Umbilical cord (tissue), 2 donors: ENCODE data around the gene SMARCC2. TPM values are rescaled to one million over a fixed set of nuclear protein-coding genes. Genes with fewer than 3 reads are reported as not detected.

ENCODE experiments used
- DNase-seq: peaks from one replicate; pipeline ENCODE4 v3.0.0-alpha.2; 2015; ENCODE audit warnings: low spot score
- total RNA-seq: library from RNA; depleted of rRNA; stranded (reverse); fragments of >200 nt; gene quantifications from one replicate; pipeline ENCODE4 v1.2.3, GENCODE V29; 2014; ENCODE audit warnings: low replicate concordance; ENCODE audit not compliant: insufficient read depth

SMARCC2 gene
- total RNA-seq, 1 donor from 2014 or later: 37.6 TPM

GRCh38 chr12:56212361-56212760, 23.1 kb upstream of the SMARCC2 start:
- DNase-seq: no peak

- no peak for DNase-seq
These were observed 18.7 kb upstream of the SMARCC2 start for GRCh38 chr12:56208006-56208405.

GRCh38 chr12:56206452-56207166, 17.3 kb upstream of the SMARCC2 start:
- DNase-seq: peak; percentile 37

- DNase-seq: no peak
These were observed 16.2 kb upstream of the SMARCC2 start for GRCh38 chr12:56205445-56205844.

- no peak for DNase-seq
These were observed 15.0 kb upstream of the SMARCC2 start for GRCh38 chr12:56204275-56204674.

- DNase-seq: no peak
These were observed 13.6 kb upstream of the SMARCC2 start for GRCh38 chr12:56202838-56203237.

GRCh38 chr12:56202366-56202765, 13.1 kb upstream of the SMARCC2 start:
- DNase-seq: no peak

GRCh38 chr12:56198836-56199235, 9.6 kb upstream of the SMARCC2 start:
- no peak for DNase-seq

GRCh38 chr12:56197921-56198635, 8.8 kb upstream of the SMARCC2 start:
- no peak for DNase-seq

GRCh38 chr12:56196818-56197550, 7.7 kb upstream of the SMARCC2 start:
- peak; percentile 87 for DNase-seq

DNA sequence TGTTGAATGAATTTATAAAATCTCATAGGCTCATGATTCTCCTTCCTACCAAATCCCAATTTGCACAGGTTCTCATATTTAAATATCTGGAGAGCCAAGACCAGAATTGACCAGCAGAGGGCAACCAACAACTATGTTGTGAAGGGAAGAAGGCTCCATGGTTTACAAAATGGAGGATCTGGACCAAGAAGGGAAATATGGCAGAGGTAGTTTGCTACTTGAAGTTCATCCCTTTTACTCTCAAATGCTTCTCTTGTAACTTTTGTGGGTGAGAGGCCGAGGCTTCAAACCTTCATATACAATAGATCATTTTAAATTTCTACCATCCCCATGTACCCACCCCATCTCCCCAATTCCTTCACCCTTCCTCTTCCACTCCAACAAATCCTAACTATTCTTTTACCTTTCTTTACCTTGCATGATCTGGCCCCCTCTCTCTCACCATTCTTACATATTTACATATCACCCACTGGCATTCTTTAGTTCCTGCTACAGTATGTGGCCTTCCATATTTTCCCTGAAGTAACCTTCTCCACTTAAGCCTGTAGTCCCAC, 3.8 kb upstream of the SMARCC2 start:
- DNase-seq: peak; percentile 91

DNA sequence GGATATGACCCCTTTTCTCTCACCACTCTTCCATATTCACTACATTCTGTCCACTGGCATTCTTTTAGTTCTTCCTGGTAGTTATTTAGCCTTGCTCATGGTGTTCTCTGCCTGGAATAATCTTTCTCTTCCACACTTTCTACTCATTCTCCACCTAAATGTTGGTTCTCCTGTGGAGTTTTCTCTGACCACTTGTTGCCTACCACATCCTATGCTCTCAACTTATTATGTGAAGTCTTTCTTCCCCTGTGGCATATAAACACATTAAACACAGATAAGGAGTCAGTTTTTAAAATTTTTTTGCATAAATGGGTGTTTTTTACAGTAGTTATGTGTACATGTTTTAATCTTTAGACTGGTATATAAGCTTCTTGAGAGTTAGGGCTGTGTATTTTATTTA, 3.3 kb upstream of the SMARCC2 start:
- DNase-seq: no peak

DNA sequence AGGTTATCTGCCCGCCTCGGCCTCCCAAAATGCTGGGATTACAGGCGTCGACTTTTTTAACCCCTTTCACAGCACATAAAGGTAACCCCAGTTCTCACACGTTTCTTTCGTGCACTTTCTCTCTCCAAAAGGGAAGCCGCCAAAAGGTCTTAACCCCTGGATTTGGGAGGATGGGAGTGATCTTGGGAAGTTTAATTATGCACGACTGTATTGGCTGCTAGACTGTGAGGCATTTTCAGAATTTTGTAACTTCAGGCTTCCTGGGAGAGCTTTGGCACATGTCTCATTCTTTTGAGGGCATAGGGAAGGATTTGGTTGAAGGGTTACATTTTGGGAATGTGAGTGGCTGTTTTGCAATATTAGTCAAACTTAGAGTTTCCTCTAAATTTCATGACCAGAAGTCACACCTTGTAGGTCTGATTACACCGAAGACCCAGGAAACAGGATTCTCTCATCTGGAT, 1.4 kb upstream of the SMARCC2 start:
- DNase-seq: no peak

GRCh38 chr12:56189918-56190694, 823 bp upstream of the SMARCC2 start:
- DNase-seq: peak; percentile 92

GRCh38 chr12:56188778-56189098, 545 bp downstream of the SMARCC2 start:
- no peak for DNase-seq

DNA sequence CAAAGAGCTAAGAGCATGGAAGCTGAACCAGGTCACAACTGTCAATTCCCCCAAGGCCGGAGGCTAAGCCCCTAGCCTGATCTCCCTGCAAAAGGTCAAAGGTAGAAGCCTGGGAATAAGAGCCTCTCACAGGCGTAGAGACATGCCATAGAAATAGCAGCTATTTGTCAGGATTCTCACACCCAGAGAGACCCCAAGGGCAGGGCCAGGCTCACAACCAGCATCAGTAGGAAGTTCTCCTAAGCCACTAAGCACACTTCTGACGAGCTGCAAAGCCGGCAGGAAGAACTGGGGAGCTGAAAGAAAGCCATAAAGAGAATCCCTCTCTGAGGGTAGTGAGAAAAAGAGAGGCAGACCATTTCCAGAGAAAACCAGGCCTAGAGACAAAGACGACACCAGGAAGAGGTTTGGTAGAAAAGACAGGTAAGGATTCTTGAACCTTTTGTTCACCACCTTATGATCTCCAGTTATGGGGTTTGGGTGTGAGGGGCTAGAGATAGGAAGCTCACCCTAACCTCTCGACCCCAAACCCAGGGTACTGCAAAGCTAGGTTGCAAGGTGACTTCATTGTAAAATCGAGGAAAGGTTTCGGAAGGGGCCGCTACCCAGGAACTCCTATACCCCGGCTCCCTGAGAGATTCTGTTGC, 1.0 kb downstream of the SMARCC2 start:
- DNase-seq: peak; percentile 52

DNA sequence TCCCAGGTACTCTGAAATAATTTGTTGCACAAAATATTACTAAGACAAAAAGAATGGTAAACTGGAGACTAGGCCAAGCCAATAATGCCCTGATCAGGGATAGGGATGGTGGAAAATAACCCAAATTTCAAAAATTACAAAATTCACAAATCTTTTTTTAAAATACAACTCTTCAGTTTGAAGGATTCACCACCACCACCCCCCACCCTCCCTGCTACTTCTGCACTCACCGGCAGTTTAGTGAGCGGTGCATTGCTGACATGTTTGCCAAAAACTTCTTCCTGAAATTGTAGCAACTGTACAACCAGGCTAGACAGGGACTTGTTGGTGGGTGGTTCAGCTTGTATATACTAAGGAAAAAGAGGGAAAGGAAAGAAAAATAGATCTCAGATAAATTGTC, 2.3 kb downstream of the SMARCC2 start:
- DNase-seq: no peak

- DNase-seq: no peak
These were observed 10.9 kb downstream of the SMARCC2 start for GRCh38 chr12:56178347-56178746.

GRCh38 chr12:56172839-56173238, 16.4 kb downstream of the SMARCC2 start:
- DNase-seq: no peak

DNA sequence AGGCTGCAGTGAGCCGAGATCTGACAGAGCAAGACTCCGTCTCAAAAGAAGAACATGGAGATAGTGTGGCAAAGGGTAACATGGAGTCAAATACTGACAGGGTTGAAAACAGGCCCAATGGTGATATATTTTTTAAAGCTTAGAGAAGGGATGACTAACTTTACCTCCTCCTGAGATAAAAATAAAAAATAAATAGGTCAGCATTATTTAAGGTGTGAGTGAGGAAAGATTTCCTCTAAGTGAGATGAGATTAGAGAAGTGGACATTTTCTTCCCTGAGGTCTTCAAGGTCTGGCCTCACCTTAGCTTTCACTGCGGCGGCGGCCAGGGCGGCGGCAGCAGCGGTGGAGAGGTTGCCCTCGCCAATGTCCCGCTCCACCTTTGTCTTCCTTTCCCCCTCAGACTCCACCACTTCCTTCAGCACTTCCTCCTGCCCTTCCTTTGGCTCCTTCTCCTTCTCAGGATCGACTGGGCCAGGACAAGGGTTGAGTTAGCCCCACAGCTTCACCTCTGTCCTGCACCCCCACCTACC, 20.0 kb downstream of the SMARCC2 start:
- no peak for DNase-seq

- DNase-seq: no peak
These were observed 23.9 kb downstream of the SMARCC2 start for GRCh38 chr12:56165369-56165768.
